Anterior cingulate cortex (tissue), 58 donors: Measurements from ENCODE around the gene WFDC6.
A peak's percentile ranks its signal among the peaks of the same experiment; 100 is the strongest.
"Not testable (repeated sequence)": the region's sequence is repeated elsewhere in the genome, so short reads cannot be mapped to it uniquely, and the experiment has no call there.

Experiments used
- DNase-seq, 58 donors: peaks; one replicate each; lab custom pipeline; 2025; lab: John Stamatoyannopoulos, UW

WFDC6 gene

DNA sequence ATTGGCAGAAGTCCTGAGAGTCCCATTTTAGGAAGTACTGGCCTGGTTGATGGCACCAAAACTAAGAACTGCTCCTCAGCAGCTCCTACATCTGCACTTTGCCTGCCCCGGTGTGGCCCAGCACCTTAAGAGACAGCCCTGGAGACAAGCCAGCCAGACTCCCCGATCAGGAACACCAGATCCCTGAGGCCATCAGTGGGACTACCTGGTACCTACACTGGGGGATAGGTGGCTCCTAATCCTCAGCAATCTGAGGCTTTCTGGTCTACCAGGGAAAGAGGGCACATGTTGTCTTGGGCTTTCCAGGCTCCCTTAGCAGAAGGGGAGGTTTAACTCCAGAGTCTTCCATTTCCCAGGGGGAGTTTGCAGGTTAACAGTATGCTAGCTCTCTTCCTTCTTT lies at the start of gene WFDC6:
TSS of gene WFDC6 (minus strand) at position 101 of the 400 bp plus-strand sequence. CDS start at position 26, 75 bp downstream.
- no peak for DNase-seq

DNA sequence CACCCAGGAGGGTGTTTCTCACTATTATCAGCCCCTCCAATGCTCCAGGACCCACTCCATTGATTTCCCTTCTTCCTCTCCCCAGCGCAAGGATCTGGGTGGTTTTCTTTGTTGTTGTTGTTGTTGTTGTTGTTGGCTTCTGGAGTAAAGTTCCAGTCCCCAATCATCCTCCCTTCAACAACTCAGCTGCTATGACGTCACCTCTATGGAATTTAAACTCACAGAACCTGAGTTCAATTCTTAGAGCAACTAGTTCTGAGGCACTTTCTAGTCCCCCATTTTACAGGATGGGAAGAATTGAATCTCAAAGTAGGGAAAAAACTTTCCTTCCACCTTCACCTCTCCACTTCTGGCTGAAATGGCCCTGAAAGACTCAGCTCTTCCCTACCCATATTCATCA lies 49.5 kb upstream of the WFDC6 start:
- no peak for DNase-seq

DNA sequence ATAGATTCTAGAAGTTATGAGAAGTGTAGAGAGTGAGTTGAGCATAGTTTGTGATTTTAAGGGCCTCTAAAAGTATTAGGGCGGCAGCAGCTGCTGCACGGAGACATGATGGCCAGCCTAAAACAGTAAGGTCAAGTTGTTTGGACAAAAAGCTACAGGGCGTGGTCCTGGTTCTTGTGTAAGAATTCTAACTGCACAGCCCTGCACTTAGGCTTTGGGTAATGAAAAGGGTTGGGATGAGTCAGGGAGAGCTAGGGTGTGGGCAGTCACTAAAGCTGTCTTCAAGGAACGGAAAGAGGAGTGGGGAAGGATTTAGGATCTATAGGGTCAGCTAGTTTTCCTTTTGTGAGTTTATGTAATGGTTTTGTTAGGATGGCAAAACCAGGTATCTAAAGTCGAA lies 46.7 kb upstream of the WFDC6 start:
- DNase-seq = not testable (repeated sequence)

DNA sequence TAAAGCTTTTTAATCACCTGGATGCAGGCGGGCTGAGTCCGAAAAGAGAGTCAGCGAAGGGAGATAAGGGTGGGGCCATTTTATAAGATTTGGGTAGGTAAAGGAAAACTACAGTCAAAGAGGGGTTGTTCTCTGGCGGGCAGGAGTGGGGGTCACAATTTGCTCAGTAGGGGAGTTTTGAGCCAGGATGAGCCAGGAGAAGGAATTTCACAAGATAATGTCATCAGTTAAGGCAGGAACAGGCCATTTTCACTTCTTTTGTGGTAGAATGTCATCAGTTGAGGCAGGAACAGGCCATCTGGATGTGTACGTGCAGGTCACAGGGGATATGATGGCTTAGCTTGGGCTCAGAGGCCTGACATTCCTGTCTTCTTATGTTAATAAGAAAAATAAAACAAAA lies 45.0 kb upstream of the WFDC6 start:
- not testable (repeated sequence) for DNase-seq

DNA sequence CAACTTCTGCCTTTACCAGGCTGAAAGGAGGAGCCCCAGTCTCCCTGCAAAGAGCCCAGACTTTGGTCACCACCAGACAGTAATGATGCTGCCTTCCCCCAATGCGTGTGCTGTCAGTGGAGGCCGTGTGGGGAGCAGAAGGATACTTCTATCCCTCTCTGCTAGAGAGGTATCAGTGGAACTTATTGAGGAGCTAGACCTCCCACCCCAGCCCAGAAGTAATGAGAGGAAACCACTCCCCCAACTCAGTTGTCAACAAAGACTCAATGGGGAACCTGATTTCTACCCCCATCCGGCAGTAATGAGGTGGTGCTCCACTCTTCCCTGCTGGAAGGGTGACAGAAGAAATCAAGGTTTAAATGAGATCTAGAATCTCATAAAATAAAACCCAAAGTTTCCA lies 44.2 kb upstream of the WFDC6 start:
- no peak for DNase-seq

DNA sequence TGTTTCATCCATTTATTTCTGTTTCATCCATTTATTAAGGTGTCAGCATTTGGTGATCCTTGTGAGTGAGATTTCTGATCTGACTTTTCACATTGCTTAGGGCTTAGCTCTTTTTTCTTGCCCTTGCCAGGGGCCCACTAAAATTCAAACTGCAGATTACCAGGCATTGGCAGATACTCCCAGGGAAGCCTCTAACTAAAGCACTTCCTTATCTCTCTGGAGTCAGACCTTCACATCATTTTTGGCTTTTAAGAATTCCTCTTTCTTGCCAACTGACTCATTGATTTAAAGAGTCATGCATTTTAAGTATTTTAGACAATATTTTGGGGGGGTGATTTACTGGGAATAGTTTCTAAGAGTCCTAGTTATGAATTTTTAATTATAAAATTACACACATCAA lies 42.4 kb upstream of the WFDC6 start:
- DNase-seq = no peak

DNA sequence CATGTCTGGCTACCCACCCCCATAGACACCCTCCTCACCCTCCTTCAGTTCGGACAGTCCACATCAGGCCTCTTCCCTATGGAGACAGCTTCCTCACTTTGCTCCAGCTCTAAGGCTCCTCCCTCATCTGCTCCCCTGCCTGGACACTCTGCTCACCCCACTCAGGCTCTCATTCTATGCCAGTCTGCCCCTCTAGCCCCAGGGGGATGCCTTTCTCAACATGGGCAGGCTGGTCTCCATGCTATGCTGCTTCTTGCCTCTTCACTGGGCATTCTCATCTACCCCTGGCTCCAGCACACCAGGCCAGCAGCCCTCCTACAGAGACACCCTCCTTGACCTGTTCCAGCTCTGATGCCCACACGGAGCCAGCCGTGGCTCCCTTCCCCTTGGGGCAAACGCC lies 39.9 kb upstream of the WFDC6 start, which contains the start of gene WFDC8:
TSS of gene WFDC8 (minus strand) at position 101 of the 400 bp plus-strand sequence. CDS start at position 64, 37 bp downstream.
- DNase-seq = no peak

DNA sequence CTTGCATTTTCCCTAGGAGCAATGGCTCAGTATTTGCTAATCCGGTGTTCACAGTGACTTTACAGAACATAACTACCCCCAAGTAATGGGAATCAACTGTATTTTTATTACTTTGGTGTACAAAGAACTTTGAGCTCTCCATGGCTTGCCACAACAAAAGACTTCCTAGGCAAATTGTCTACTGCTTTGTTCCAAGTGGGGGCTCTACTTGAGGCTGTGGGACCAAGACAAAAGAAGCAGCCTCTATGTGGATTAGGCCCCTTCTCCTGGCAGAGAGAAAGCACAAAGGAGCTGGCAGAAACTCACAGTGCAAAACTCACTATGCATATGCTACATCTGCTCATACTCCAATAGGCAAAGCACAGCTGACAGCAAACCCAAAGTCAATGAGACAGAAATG lies 38.9 kb upstream of the WFDC6 start:
- DNase-seq = no peak

DNA sequence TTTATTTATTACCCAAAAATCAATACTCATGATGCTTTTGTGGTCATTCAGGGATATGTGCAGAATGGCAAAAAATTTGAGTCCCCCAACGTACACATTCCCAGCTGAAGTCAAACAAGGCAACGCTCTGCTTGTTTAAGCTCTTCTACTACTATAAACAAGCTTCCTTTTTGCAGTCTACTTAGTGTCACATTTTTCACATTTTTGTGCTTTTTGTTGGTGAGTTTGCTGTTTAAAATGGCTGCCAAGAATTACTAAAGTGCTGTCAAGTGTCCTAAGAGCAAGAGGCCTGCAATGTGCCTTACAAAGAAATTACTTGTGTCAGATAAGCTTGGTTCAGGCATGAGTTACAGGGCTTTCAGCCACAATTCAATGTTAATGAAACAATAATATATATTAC lies 37.7 kb upstream of the WFDC6 start:
- DNase-seq = no peak

DNA sequence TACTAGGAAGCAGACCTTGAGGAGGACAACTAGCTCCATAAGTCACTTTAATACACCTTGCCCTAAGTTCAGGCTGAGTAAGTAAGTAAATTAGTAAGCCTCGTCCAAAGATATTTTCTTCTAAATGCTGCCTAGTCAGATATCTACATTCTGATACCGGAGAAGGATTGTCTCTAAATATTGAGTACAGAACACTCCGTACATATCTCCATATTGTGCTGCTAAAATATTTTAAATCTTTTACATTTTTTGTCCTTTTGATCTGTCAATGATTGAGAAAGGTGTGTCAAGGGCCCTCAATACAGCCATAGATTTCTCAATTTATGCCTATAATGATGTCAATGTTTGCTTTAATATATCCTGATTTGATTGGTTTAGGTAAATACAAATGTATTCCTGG lies 36.6 kb upstream of the WFDC6 start:
- DNase-seq = no peak

DNA sequence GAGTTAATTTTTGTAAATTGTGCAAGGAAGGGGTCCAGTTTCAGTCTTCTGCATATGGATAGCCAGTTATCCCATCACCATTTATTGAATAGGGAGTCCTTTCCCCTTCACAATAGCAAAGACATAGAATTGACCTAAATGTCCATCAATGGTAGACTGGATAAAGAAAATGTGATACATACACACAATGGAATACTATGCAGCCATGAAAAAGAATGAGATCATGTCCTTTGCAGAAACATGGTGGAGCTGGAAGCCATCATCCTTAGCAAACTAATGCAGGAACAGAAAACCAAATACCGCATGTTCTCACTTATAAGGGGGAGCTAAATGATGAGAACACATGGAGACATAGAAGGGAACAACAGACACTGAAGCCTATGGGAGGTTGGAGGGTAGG lies 30.4 kb upstream of the WFDC6 start:
- DNase-seq = not testable (repeated sequence)

DNA sequence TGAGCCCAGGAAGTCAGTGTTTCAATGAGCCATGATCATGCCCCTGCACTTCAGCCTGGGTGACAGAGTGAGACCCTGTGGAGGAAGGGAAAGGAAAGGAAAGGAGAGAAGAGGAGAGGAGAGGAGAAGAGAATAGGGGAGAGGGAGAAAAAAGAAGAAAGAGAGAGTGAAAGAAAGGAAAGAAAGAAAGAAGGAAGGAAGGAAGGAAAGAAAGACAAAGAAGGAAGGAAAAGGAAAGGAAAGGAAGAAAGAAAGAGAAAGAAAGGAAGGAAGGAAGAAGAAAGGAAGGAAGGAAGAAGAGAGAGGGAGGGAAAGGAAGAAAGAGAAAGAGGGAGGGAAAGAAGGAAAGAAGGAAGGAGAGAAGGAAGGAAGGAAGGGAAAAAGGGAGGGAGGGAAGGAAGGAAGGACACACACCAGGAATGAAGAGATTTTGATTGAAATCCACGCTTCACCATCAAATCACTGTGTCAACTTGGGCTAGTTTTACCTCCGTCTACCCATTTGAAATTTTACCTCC lies 25.5 kb upstream of the WFDC6 start:
- no peak for DNase-seq

DNA sequence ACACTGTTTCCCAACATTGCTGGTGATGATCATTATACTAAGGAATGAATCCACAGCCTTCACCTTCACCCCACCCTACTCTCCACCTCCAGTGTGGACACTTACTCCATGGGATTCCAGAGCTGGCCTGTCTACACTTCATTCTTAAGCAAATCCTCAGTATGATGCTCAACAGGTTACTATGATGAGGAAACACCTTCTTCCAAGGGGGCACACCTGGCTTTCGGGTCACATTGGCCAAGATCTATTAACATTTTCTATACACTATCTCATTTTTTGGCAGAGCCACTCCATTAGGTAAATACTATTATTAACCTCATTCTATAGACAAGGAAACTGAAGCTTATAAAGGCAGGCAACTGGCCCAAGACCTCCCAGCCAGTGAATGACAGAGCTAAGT lies 15.9 kb upstream of the WFDC6 start:
- DNase-seq = no peak

DNA sequence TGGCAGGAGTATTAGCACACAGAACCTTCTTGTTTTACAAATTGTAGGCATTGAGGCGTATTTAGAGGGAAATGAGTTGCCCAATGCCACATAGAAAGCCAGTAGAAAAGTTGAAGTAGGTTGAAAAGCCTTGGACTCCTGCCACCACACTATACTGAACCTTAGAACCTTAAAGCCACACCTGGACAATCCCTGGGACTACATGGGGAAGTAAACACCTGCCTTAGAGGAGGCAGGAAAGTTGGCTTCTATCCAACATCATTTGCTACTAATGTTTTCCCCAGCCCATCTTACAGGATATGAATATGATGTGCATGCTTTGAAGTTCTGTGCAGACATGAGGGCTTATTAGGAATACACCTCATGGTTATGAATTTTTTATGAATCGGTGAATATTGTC lies 13.2 kb upstream of the WFDC6 start:
- no peak for DNase-seq

DNA sequence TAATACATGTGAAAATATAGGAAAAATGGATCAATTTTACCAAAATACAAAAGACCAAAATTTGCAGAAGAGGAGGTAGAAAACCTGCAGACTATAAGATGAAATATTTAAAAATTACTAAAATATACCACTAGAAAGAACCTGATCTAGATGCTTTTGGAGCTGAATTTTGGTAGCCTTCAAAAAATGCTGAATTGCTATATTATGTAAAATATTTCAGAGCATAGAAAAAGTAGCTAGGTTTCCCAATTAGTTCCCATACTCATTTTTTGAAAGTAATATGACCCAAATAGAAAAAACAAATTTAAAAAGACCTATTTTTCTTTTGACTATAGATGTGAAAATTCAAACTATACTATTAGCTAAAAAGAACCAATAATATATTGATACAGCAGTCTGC lies 11.5 kb upstream of the WFDC6 start:
- no peak for DNase-seq

DNA sequence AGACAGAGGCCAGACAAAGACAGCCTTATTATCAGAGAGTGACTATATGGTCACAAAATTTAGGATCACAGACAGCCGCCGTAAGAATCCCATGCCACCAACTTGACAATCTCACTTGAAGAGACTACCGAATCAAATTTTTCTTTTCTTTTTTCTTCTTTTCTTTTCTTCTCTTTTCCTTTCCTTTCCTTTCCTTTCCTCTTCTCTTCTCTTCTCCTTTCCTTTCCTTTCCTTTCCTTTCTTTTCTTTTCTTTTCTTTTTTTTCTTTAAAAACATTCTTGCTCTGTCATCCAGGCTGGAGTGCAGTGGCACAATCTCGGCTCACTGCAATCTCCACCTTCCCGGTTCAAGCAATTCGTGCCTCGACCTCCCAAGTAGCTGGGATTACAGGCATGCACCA lies 9.1 kb upstream of the WFDC6 start:
- no peak for DNase-seq

DNA sequence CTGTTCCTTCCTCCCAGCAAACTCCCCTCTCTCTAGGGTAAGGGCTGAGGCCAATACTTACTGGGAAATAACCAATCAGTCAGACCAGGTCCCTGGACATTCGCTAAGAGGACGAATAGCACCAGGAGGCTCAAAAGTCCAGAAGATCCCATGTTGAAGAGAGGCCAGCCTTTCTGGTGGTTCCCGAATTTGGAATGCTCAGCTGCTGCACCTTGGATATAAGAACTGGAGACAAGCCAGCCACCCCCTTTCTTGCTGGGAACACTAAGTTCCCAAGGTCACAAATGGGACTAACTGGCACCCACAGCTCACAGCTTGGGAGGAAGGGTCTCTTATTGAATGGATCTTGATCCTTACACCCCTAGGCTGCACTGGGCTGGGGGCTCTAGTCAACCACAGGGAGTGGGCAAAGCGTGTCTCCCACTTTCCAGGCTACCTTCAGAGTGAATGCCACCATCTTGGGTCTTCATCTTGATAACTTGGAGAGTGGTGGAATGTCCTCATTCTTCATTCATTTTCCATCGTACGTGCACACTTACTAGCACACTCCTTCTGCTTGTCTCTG lies 8.0 kb upstream of the WFDC6 start, which contains the start of gene EPPIN:
TSS of gene EPPIN (minus strand) at position 196 of the 565 bp plus-strand sequence. CDS start at position 152, 44 bp downstream.
- no peak for DNase-seq

DNA sequence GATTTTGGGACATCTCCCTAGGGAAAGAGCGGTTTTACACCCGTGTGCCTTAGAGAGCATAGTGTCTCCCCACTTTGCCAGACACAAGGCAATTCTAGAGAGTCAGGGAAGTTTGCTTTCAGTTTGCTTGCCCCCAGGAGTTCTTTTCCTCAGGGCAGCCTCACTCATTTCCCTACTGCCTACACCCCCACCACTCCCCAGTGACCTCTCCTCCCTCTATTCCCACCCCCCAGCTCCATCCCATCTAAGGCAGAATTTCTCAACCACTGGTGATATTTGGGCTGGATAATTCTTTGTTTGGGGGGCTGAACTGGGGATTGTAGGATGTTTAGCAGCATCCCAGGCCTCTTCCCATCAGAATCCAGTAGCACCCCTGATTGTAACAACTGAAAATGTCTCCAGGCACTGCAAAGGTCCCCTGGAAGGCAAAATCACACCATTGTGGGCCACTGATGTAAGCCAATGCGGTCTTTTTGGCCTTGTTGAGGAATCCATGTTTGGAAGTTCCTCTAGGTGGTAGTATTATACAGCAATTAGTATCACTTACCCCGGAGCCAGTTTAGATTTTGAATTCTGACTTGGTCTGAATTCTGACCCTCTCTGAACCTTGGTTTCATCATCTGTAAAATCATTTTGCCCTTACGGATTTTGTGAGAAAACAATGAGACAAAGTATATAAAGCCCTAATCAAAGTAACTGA lies 6.6 kb upstream of the WFDC6 start:
- DNase-seq = peak in 1 of 58 donors; percentile 25

DNA sequence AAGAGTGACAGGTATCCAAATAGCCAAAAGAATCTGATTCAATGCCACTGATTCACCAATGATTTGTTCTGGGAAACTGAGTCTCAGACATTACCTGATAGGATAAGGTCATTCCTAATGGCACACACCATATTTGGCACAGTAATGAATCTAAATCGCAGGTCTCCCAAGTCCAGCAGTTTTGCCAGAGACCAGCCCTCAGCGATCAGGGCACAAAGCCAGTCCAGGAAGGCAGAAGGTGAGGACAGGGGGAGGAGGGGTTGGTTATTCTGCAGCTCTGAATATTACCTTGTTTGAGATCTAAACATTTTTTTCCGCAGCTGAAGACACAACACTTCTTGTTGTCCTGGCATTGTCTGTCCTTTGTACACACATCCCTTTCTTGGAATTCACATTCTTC lies 6.1 kb upstream of the WFDC6 start:
- DNase-seq = no peak

DNA sequence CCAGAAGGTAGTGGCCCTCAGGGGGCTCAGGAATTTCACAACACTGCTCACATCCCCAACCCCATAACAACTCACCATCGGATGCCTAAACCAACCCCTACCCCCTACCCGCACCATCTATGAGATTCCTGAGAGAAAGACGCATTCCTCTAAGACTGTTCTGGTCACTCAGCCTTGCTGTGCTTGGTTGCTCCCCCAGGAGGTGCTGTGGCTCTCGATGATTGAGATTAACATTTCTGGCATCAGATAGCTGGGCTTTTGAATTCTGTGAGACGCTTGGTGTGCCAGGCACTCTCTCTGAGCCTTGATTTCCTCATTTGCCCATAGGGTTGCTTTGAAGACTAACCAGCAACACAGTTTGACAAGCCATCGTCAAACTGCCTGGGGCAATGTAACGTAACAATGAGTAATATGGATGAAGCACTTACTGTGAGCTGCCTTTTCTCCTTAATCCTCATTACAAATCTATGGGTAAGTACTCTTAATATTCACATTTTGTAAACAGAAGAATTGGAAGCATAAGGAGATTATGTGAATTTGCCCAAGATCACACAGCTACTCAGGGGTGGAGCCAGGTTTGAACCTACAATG lies 978 bp downstream of the WFDC6 start:
- DNase-seq = no peak

DNA sequence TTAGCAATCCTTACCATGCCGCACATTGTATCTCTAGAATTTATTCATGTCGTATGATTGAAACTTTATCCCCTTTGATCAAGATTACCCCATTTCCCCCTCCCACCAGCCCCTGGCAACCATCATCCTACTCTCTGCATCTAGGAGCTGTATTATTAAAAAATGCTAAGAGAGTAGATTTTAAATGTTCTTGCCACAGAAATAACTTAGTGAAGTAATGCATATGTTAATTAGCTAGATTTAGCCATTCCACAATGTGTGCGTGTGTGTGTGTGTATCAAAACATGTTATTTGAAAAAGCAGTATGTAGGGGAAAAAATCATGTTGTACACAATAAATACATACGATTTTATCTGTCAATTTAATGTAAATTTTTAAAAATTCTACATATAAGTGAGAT lies 12.0 kb downstream of the WFDC6 start:
- no peak for DNase-seq

DNA sequence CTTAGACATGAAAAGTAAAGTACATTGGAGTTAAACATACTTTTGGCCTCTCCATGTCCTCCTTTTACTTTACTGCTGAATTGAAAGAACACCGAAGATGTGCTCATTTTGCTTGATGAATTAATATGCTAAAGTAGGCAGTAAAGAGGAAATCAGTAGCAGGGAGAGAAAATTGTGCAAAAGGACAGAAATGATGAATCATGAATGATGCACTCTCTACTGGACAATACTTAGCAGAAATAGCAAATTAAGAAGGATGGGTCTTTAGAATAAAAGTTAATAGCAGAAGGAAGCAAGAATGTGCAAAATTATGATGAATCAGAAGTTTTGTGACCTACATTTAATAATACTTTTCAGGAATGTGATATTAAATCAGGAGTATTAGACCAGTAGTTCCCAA lies 15.5 kb downstream of the WFDC6 start:
- DNase-seq = no peak
